ENCODE data around the gene LRP4. TPM values are rescaled to one million over a fixed set of nuclear protein-coding genes. Genes with fewer than 3 reads are reported as not detected.

Gene LRP4
- total and polyA plus RNA-seq, 2 of the 8 experiments (the other 6 are each of a cell fraction or from before 2014, with no cell fraction given): 5.4 to 22.1 TPM

DNA sequence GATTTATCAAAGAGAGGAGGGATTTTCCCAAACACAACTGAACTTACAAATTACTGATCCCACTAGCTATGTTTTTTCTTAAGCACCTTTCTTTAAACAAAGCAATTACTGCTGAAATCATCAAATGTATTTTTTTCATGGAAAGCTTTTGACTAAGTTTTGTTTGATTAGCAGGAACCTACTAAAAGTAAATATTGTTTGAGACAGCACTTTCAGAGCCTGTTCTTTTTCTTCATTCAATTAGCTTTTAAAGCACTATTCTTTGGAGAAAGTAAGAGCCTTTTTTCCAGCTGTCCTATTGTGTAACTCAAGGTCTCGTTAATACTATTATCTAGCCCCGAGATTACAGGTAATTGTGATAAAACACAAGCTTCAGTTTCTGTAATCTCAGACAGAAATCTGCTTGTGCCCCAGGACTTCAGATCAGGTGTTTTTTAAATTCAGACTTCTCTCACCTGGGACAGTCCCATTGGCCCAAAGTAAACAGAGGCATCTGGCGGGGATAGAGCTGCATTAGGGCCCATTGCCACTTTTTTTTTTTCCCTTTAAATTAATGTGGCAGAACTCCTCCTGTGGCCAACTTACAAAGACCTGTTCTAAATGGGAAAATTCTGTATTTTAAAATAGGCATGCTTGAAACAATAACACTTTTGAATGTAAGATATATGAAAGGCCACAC, 29.2 kb upstream of the LRP4 start:
- ChIA-PET POLR2A (ENCODE audit: partially characterized antibody) (interaction anchor here (1.2 kb wide), 1 partner anchor 10 kb away, joined by 4 read pairs; no protein-coding TSS in a partner anchor), CTCF (ENCODE audit: partially characterized antibody) (interaction anchor here (0.6 to 2.1 kb wide), 3 partner anchors 31 to 206 kb away, joined by 3 to 11 read pairs (median 5); no protein-coding TSS in a partner anchor)
- Histone ChIP-seq H2BK15ac (ENCODE audit: low read length) (no peak overlapping the region), H3K14ac (ENCODE audit: insufficient read length) (no peak overlapping the region), H3K36me3 (ENCODE audit: control insufficient read depth in 2 of 4, insufficient read depth in 4 of 4, low read length in 3 of 4) (no peaks in the 10 kb centered on the region), H3K23me2 (ENCODE audit: low read depth, low read length) (no peaks in the 10 kb centered on the region), H3K4me1 (replicated peaks in 1 of 4; ENCODE audit: control insufficient read depth in 3 of 4, insufficient read depth in 4 of 4, low read length in 3 of 4) (no peaks in the 10 kb centered on the region), H3K79me2 (ENCODE audit: control insufficient read depth in 1 of 2, insufficient read depth in 2 of 2, low read length in 2 of 2) (no peaks in the 10 kb centered on the region), H2AK5ac (ENCODE audit: low read depth, low read length) (no peak overlapping the region), H3K23ac (ENCODE audit: insufficient read length) (no peak overlapping the region), H3K56ac (replicated peaks; ENCODE audit: insufficient read length, low read depth, low read length) (no peak overlapping the region), H2AFZ (ENCODE audit: low read length) (no peak overlapping the region), H4K91ac (replicated peaks; ENCODE audit: insufficient read length, low read length) (no peak overlapping the region), H2BK120ac (replicated peaks; ENCODE audit: low read depth, low read length) (no peak overlapping the region), H3K9ac (replicated peaks in 1 of 4; ENCODE audit: extremely low read depth in 1 of 4, low read depth in 3 of 4, low read length in 3 of 4) (no peak overlapping the region), H3K18ac (ENCODE audit: extremely low read depth, low read length) (no peak overlapping the region), H3K27me3 (replicated peaks in 1 of 4; ENCODE audit: control insufficient read depth in 3 of 4, extremely low read depth in 1 of 4, insufficient read depth in 3 of 4, low read length in 3 of 4) (no peaks in the 10 kb centered on the region), H2BK5ac (ENCODE audit: low read depth, low read length) (no peak overlapping the region), H3K4me3 (ENCODE audit: extremely low read depth in 1 of 4, insufficient read depth in 2 of 4, low read depth in 3 of 4, low read length in 4 of 4) (no peak overlapping the region), H4K20me1 (replicated peaks in 1 of 2; ENCODE audit: control insufficient read depth in 1 of 2, insufficient read depth in 2 of 2, low read length in 2 of 2) (no peaks in the 10 kb centered on the region), H3K4ac (replicated peaks; ENCODE audit: insufficient read length, low read depth, low read length) (no peak overlapping the region), H3K79me1 (ENCODE audit: low read depth, low read length) (no peaks in the 10 kb centered on the region), H4K8ac (ENCODE audit: extremely low read depth, insufficient read depth, low read length) (no peak overlapping the region), H3K4me2 (ENCODE audit: insufficient read depth in 1 of 2, low read depth in 2 of 2, low read length in 2 of 2) (no peak overlapping the region), H3K27ac (ENCODE audit: low read depth, low read length) (no peak overlapping the region), H2BK12ac (ENCODE audit: low read depth, low read length) (no peak overlapping the region), H2BK20ac (ENCODE audit: low read length) (no peak overlapping the region), H4K5ac (ENCODE audit: insufficient read length, low read depth, low read length) (no peak overlapping the region), H3K9me3 (ENCODE audit: insufficient read depth in 2 of 2, low read depth in 1 of 2, low read length in 1 of 2) (no peaks in the 10 kb centered on the region)
- FAIRE-seq: no peak
- 89% methylated on average over 3 of the region's 3 CpGs; no CpG with 5 or more reads in 1 of the 2 experiments for WGBS, 2 experiments (ENCODE audit: extremely low coverage in 1 of 2, insufficient coverage in 1 of 2, insufficient read length in 1 of 2, insufficient replicate concordance in 2 of 2, low coverage in 1 of 2, low lambda C conversion rate in 2 of 2, missing lambda C conversion rate in 1 of 2)
- DNase-seq (ENCODE audit: low read depth in 1 of 2, low spot score in 2 of 2): no peak
- TF ChIP-seq CEBPB (IDR thresholded peaks at IDR 0.05; ENCODE audit: low read depth, low read length) (no peak), ZNF274 (IDR thresholded peaks at IDR 0.05; ENCODE audit: borderline replicate concordance, extremely low read depth, low read length) (no peak), YY1 (IDR thresholded peaks at IDR 0.05; ENCODE audit: low read depth, low read length) (no peak), POLR2A (IDR thresholded peaks at IDR 0.05; ENCODE audit: control extremely low read depth in 1 of 2, low read depth in 2 of 2, low read length in 2 of 2) (no peak), EP300 (IDR thresholded peaks at IDR 0.05; ENCODE audit: borderline replicate concordance in 1 of 2, low read depth in 2 of 2, low read length in 2 of 2) (no peak), BCL11A (IDR thresholded peaks at IDR 0.05; ENCODE audit: low read depth in 2 of 2, low read length in 2 of 2) (no peak)
